ENCODE results near the gene MMEL1. TPM values are rescaled to one million over a fixed set of nuclear protein-coding genes. Genes with fewer than 3 reads are reported as not detected.

Gene MMEL1
- total and polyA plus RNA-seq, 7 experiments from 2014 or later = 2.0 to 20.5 (median 2.8) TPM

DNA sequence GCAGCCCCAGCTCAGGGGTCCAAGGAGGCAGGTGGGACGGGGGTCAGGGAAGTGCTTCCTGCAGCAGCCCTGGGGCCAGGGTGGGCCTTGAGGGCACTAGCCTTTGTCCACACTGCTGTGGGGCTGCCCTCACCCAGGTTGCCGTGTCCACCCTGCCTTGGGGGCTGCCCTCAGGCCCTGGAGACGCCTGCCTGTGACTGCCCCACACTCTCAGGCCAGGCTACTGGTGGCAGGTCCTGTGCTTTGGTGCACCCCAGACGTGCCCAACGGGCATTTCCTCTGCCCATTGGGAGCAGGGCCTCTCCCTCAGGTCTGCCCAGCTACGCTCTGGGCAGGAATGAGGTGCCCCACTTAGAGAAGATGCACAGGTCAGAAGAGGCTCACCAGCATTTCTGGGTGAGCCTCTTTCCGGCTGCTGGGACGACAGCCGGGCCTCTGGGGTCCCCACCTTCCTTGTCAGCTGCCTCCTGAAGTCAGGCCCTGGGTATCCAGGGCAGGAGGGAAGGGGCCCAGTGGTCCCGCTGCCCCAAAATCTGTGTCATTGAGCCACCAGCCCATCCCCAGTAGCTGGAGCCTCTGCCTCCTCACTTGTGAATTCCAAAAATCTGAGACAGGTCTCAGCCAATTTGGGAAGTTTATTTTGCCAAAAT lies 2.7 kb upstream of the MMEL1 start:
- Mint-ChIP-seq H3K9me3 (peaks cover 0 to 16% (median 0%) of the 10 kb centered on the region in 11 donors), H3K27me3 (peaks cover 0 to 10% (median 8%) of the 10 kb centered on the region in 5 donors), H3K4me1 (peaks cover 0 to 18% (median 9%) of the 10 kb centered on the region in 7 donors), H3K4me3 (no peak overlapping the region), H3K36me3 (peaks cover 0 to 12% (median 0%) of the 10 kb centered on the region in 5 donors), H3K27ac (no peak overlapping the region)
- ChIA-PET CTCF (no interaction called here), POLR2A (interaction anchor here (0.5 to 1.1 kb wide), 4 partner anchors 80 to 895 kb away, joined by 3 to 4 read pairs (median 3); partner anchors contain the start of gene TNFRSF14)
- no peaks in the 10 kb centered on the region for H3K36me3 ChIP-seq (ENCODE audit: control insufficient read depth in 2 of 3, insufficient read depth in 3 of 3, low read length in 3 of 3)
- no peak overlapping the region for H3K4me3 ChIP-seq (ENCODE audit: low read length)
- no peak for DNase-seq
- ATAC-seq = no peak
- H3K27ac ChIP-seq (ENCODE audit: low read depth, low read length) = no peak overlapping the region
- H3K9me3 ChIP-seq (ENCODE audit: control insufficient read depth in 2 of 3, low read length in 3 of 3) = no peaks in the 10 kb centered on the region
- no peaks in the 10 kb centered on the region for H3K4me1 ChIP-seq (ENCODE audit: control insufficient read depth in 2 of 2, insufficient read depth in 2 of 2, low read length in 2 of 2)
- intact Hi-C loops (cut with micrococcal nuclease) = no loop called here
- no peaks in the 10 kb centered on the region for H3K27me3 ChIP-seq (ENCODE audit: control insufficient read depth in 2 of 2, insufficient read depth in 2 of 2, low read length in 2 of 2)

DNA sequence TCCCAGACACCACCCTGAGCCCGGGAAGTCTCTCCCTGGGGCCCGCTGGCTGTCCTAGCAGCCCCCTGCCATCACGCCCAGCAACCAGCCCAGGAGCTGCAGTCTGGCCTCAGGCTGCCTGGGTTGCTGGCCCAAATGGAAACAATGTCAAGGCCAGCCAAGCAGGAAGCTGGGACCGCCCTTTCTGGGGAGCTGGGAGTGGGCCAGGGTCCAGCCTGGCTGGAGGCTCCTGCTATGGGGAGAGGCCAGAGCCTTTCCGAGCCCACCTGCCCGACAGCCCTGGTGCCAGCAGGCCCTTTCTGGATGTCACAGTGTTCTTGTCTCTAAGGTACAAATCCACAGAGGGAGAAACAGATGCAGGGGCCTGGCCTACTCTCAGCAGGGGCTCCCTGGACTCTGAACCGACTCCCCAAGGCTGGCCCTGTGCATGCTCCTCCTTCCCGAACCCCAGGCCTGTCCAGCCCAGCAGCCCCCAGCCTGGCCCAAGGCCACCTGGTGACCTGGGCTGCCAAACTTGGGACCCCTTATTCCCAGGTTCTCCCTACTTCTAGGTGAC lies 1.2 kb upstream of the MMEL1 start:
- CTCF ChIA-PET = no interaction called here
- POLR2A ChIA-PET = no interaction called here
- Mint-ChIP-seq H3K36me3 (peaks cover 0 to 18% (median 0%) of the 10 kb centered on the region in 5 donors), H3K9me3 (peaks cover 0 to 22% (median 0%) of the 10 kb centered on the region in 11 donors), H3K27ac (no peak overlapping the region), H3K4me3 (no peak overlapping the region), H3K4me1 (peaks cover 0 to 22% (median 11%) of the 10 kb centered on the region in 7 donors), H3K27me3 (peaks cover 4 to 19% (median 15%) of the 10 kb centered on the region in 5 donors)
- DNase-seq (no peak), ATAC-seq (no peak)
- no peaks in the 10 kb centered on the region for H3K4me1 ChIP-seq (ENCODE audit: control insufficient read depth in 2 of 2, insufficient read depth in 2 of 2, low read length in 2 of 2)
- H3K9me3 ChIP-seq (ENCODE audit: control insufficient read depth in 2 of 3, low read length in 3 of 3) = no peaks in the 10 kb centered on the region
- intact Hi-C loops (cut with micrococcal nuclease) = no loop called here
- H3K27ac ChIP-seq (ENCODE audit: low read depth, low read length) = no peak overlapping the region
- H3K36me3 ChIP-seq (ENCODE audit: control insufficient read depth in 2 of 3, insufficient read depth in 3 of 3, low read length in 3 of 3) = no peaks in the 10 kb centered on the region
- peaks cover 0 to 6% of the 10 kb centered on the region in 2 donors for H3K27me3 ChIP-seq (ENCODE audit: control insufficient read depth in 2 of 2, insufficient read depth in 2 of 2, low read length in 2 of 2)
- H3K4me3 ChIP-seq (ENCODE audit: low read length) = no peak overlapping the region

DNA sequence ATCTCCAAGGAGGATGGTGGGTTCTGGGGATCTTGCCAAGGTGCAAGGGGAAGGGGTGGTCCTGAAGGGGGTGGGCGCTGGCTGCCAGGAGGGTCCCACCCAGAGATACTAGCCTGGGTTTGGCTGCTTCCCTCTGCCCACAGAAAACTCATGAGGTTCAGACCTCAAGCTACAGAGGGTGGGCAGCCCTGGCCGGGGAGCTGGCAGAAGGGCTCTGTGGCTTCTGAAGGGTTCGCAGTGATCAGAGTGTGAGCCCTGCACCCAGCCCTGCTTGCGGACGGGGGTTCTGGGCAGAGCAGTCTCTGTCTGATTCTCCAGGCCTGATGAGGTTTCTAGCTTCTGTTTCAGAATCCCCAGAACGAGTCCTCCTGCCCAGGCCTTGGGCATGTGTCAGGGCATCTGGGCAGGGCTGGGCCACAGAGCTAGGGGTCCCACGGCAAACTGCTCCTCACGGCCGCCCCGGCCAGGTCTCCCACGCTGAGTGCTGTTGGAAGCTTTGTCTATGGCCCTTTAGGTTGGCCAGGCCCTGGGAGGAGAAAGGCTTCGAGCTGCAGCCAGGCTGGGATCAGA lies 635 bp upstream of the MMEL1 start:
- Histone ChIP-seq H3K36me3 (ENCODE audit: control insufficient read depth in 2 of 3, insufficient read depth in 3 of 3, low read length in 3 of 3) (no peaks in the 10 kb centered on the region), H3K4me1 (ENCODE audit: control insufficient read depth in 2 of 2, insufficient read depth in 2 of 2, low read length in 2 of 2) (no peaks in the 10 kb centered on the region), H3K27me3 (ENCODE audit: control insufficient read depth in 2 of 2, insufficient read depth in 2 of 2, low read length in 2 of 2) (peaks cover 0 to 6% of the 10 kb centered on the region in 2 donors), H3K4me3 (ENCODE audit: low read length) (no peak overlapping the region), H3K9me3 (ENCODE audit: control insufficient read depth in 2 of 3, low read length in 3 of 3) (no peaks in the 10 kb centered on the region), H3K27ac (ENCODE audit: low read depth, low read length) (no peak overlapping the region)
- Mint-ChIP-seq H3K27me3 (peaks cover 4 to 19% (median 15%) of the 10 kb centered on the region in 5 donors), H3K27ac (no peak overlapping the region), H3K4me1 (peaks cover 0 to 22% (median 11%) of the 10 kb centered on the region in 7 donors), H3K9me3 (peaks cover 0 to 22% (median 0%) of the 10 kb centered on the region in 11 donors), H3K36me3 (peaks cover 0 to 18% (median 0%) of the 10 kb centered on the region in 5 donors), H3K4me3 (no peak overlapping the region)
- ChIA-PET POLR2A (interaction anchor here (1.3 kb wide), 1 partner anchor 48 kb away, joined by 4 read pairs; no protein-coding TSS in a partner anchor), CTCF (no interaction called here)
- intact Hi-C loops (cut with micrococcal nuclease) = no loop called here
- ATAC-seq = no peak
- DNase-seq = no peak

DNA sequence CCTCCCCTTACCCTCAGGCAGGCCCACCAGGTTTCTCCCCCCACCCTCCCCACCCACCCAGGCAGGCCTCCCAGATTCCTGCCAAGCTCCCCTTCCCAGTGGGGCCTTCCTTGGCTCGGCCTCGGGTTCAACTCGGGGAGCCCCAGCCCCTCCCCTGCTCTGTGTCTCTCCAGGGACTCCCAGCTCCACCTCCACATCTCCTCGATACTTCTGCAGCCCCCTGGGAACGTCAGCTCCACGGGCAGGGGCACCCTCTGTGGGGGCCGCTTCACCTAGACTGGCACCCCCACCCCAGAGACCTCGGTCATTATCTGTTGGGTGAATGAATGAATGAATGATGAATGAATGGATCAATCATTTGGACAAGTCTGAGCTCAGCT lies 775 bp downstream of the MMEL1 start:
- H3K4me1 ChIP-seq (ENCODE audit: control insufficient read depth in 2 of 2, insufficient read depth in 2 of 2, low read length in 2 of 2) = no peaks in the 10 kb centered on the region
- Mint-ChIP-seq H3K36me3 (peaks cover 0 to 18% (median 0%) of the 10 kb centered on the region in 5 donors), H3K4me1 (peaks cover 0 to 18% (median 15%) of the 10 kb centered on the region in 7 donors), H3K27me3 (peaks cover 11 to 26% (median 25%) of the 10 kb centered on the region in 5 donors), H3K27ac (peak overlapping the region in 1 of 9 donors; percentile 38), H3K4me3 (no peak overlapping the region), H3K9me3 (peaks cover 0 to 19% (median 0%) of the 10 kb centered on the region in 11 donors)
- intact Hi-C loops (cut with micrococcal nuclease) = no loop called here
- no peaks in the 10 kb centered on the region for H3K9me3 ChIP-seq (ENCODE audit: control insufficient read depth in 2 of 3, low read length in 3 of 3)
- no peak for ATAC-seq
- ChIA-PET CTCF (no interaction called here), POLR2A (interaction anchor here (1.3 kb wide), 1 partner anchor 47 kb away, joined by 4 read pairs; no protein-coding TSS in a partner anchor)
- no peaks in the 10 kb centered on the region for H3K36me3 ChIP-seq (ENCODE audit: control insufficient read depth in 2 of 3, insufficient read depth in 3 of 3, low read length in 3 of 3)
- peaks cover 0 to 6% of the 10 kb centered on the region in 2 donors for H3K27me3 ChIP-seq (ENCODE audit: control insufficient read depth in 2 of 2, insufficient read depth in 2 of 2, low read length in 2 of 2)
- H3K27ac ChIP-seq (ENCODE audit: low read depth, low read length) = no peak overlapping the region
- DNase-seq = peak in 1 of 9 donors; percentile 1
- no peak overlapping the region for H3K4me3 ChIP-seq (ENCODE audit: low read length)

DNA sequence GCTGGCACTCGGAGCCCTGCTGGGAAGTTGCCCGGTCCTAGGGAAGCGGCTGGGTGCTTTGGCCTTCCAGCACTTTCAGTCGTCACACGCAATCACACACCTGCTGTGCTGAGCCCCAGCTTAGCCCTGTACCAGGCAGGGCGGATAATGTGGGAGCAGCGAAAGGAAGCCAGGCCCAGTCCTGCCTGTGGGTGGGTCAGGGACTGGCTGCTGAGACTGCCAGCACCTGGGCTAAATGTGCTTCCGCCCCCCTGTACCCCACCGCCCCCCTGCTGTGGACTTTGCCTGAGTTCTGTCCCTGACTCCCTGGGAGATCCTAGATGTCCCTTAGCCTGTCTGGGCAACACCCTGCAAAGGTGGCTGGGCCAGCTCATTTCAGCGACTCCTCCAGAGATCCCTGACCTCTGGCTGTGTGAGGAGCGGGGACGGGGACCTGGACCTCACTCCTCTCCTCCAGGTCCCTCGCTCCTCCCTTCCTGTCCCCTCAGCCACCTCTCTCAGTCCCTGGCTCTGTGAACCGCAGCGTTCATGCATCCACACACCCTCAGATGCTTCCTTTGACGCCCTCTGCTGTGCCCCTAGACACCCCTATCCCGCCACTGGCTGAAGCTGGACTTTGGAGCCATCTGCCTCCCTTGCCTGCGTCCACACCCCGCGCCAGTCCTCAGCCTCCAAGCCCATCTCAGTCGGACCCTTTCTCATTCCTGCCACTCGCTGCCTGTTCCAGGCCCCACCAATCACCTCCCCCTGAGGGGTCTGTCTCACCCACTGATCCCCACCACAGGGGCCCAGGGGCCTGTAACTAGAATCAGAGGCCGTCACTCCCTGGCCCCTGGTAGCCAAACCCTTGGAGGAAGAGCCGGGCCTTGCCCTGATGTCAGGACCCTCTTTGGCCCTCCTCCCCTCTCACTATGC lies 1.4 kb downstream of the MMEL1 start:
- H3K4me3 Mint-ChIP-seq = peak overlapping the region in 1 of 10 donors; percentile 72
- ChIA-PET POLR2A (interaction anchor here (0.5 kb wide), 1 partner anchor 32 kb away, joined by 3 read pairs; no protein-coding TSS in a partner anchor), CTCF (no interaction called here)
- Histone ChIP-seq H3K4me1 (ENCODE audit: control insufficient read depth in 2 of 2, insufficient read depth in 2 of 2, low read length in 2 of 2) (no peaks in the 10 kb centered on the region), H3K36me3 (ENCODE audit: control insufficient read depth in 2 of 3, insufficient read depth in 3 of 3, low read length in 3 of 3) (no peaks in the 10 kb centered on the region), H3K9me3 (ENCODE audit: control insufficient read depth in 2 of 3, low read length in 3 of 3) (no peaks in the 10 kb centered on the region), H3K27ac (ENCODE audit: low read depth, low read length) (no peak overlapping the region), H3K27me3 (ENCODE audit: control insufficient read depth in 2 of 2, insufficient read depth in 2 of 2, low read length in 2 of 2) (peaks cover 0 to 6% of the 10 kb centered on the region in 2 donors), H3K4me3 (ENCODE audit: low read length) (no peak overlapping the region)
- H3K9me3 Mint-ChIP-seq = peaks cover 0 to 15% (median 0%) of the 10 kb centered on the region in 11 donors
- intact Hi-C loops (cut with micrococcal nuclease) = no loop called here
- peaks cover 0 to 15% (median 0%) of the 10 kb centered on the region in 5 donors for H3K36me3 Mint-ChIP-seq
- DNase-seq = peak in 1 of 9 donors; percentile 5
- peak overlapping the region in 1 of 9 donors; percentile 59 for H3K27ac Mint-ChIP-seq
- ATAC-seq = no peak
- H3K27me3 Mint-ChIP-seq = peaks cover 17 to 32% (median 31%) of the 10 kb centered on the region in 5 donors
- peaks cover 0 to 16% (median 15%) of the 10 kb centered on the region in 7 donors for H3K4me1 Mint-ChIP-seq

DNA sequence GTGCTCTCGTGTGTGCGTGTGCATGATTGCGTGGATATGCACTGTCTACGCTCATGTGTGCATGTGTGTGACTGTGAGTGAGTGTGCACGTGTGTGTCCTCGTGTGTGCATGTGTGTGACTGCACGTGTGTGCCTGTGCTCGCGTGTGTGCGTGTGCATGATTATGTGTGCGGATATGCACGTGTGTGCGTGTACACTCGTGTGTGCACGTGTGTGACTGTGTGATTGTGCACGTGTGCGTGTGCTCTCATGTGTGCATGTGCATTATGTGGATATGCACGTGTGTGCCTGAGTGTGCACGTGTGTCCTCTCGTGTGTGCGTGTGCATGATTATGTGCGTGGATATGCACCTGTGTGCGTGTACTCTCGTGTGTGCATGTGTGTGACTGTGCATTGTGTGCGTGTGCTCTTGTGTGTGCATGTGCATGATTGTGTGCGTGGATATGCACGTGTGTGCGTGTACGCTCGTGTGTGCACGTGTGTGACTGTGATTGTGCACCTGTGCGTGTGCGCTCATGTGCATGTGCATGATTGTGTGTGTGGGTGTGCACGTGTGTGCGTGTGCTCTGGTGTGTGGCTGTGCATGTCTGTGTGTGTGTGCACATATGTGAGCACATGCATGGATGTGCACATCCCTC lies 2.2 kb downstream of the MMEL1 start:
- H3K27ac Mint-ChIP-seq = peak overlapping the region in 2 of 9 donors; percentile 31 to 62
- H3K4me3 Mint-ChIP-seq = peak overlapping the region in 5 of 10 donors; percentile 9 to 72 (median 45)
- CTCF ChIA-PET = no interaction called here

More for the DNA sequence above, 2.2 kb downstream of the MMEL1 start:
- Mint-ChIP-seq H3K4me1 (peaks cover 0 to 16% (median 15%) of the 10 kb centered on the region in 7 donors), H3K9me3 (peaks cover 0 to 10% (median 0%) of the 10 kb centered on the region in 11 donors), H3K27me3 (peaks cover 23 to 40% (median 37%) of the 10 kb centered on the region in 5 donors), H3K36me3 (peaks cover 0 to 10% (median 0%) of the 10 kb centered on the region in 5 donors)
- Histone ChIP-seq H3K4me3 (ENCODE audit: low read length) (no peak overlapping the region), H3K36me3 (ENCODE audit: control insufficient read depth in 2 of 3, insufficient read depth in 3 of 3, low read length in 3 of 3) (no peaks in the 10 kb centered on the region), H3K27me3 (ENCODE audit: control insufficient read depth in 2 of 2, insufficient read depth in 2 of 2, low read length in 2 of 2) (peaks cover 0 to 6% of the 10 kb centered on the region in 2 donors), H3K9me3 (ENCODE audit: control insufficient read depth in 2 of 3, low read length in 3 of 3) (no peaks in the 10 kb centered on the region), H3K4me1 (ENCODE audit: control insufficient read depth in 2 of 2, insufficient read depth in 2 of 2, low read length in 2 of 2) (no peaks in the 10 kb centered on the region), H3K27ac (ENCODE audit: low read depth, low read length) (no peak overlapping the region)
- DNase-seq (no peak), ATAC-seq (no peak)
- intact Hi-C loops (cut with micrococcal nuclease) = no loop called here
- POLR2A ChIA-PET = no interaction called here
